GM19025 (cell line): ENCODE measurements around the gene PLXNC1.

Experiments used
- ATAC-seq: cut with Tn5 transposase; IDR thresholded peaks from one replicate; pipeline ENCODE4 v1.9.1; 2021; ENCODE audit warnings: mild to moderate bottlenecking, low read depth, moderate library complexity; ENCODE audit not compliant: unreplicated experiment

Gene PLXNC1

GRCh38 chr12:94228488-94228907 lies 80.1 kb downstream of the PLXNC1 start:
- ATAC-seq = peak; percentile 61

GRCh38 chr12:94229902-94230301 lies 81.5 kb downstream of the PLXNC1 start:
- no peak for ATAC-seq

- ATAC-seq = no peak
Measured at GRCh38 chr12:94230357-94230905, 82.1 kb downstream of the PLXNC1 start.

- ATAC-seq = no peak
Measured at GRCh38 chr12:94231709-94232108, 83.3 kb downstream of the PLXNC1 start.

GRCh38 chr12:94235848-94236247 lies 87.5 kb downstream of the PLXNC1 start:
- ATAC-seq = no peak

GRCh38 chr12:94239332-94239993 lies 91.1 kb downstream of the PLXNC1 start:
- ATAC-seq = no peak

- peak; percentile 92 for ATAC-seq
Measured at GRCh38 chr12:94240171-94240570, 91.8 kb downstream of the PLXNC1 start.

- ATAC-seq = no peak
Measured at GRCh38 chr12:94242901-94243300, 94.5 kb downstream of the PLXNC1 start.

- ATAC-seq = no peak
Measured at GRCh38 chr12:94244165-94245133, 96.1 kb downstream of the PLXNC1 start.

- no peak for ATAC-seq
Measured at GRCh38 chr12:94245631-94246383, 97.4 kb downstream of the PLXNC1 start.

GRCh38 chr12:94247246-94247645 lies 98.9 kb downstream of the PLXNC1 start:
- no peak for ATAC-seq

- ATAC-seq = no peak
Measured at GRCh38 chr12:94248582-94248981, 100.2 kb downstream of the PLXNC1 start.

- ATAC-seq = no peak
Measured at GRCh38 chr12:94250130-94250529, 101.8 kb downstream of the PLXNC1 start.

GRCh38 chr12:94254270-94254669 lies 105.9 kb downstream of the PLXNC1 start:
- ATAC-seq = no peak

- no peak for ATAC-seq
Measured at GRCh38 chr12:94255006-94255405, 106.6 kb downstream of the PLXNC1 start.

- ATAC-seq = no peak
Measured at GRCh38 chr12:94255428-94255827, 107.1 kb downstream of the PLXNC1 start.

- ATAC-seq = no peak
Measured at GRCh38 chr12:94258593-94258992, 110.2 kb downstream of the PLXNC1 start.

GRCh38 chr12:94260017-94260416 lies 111.6 kb downstream of the PLXNC1 start:
- no peak for ATAC-seq

- no peak for ATAC-seq
Measured at GRCh38 chr12:94260717-94261116, 112.3 kb downstream of the PLXNC1 start.

- ATAC-seq = no peak
Measured at GRCh38 chr12:94261119-94261518, 112.7 kb downstream of the PLXNC1 start.

GRCh38 chr12:94261786-94262185 lies 113.4 kb downstream of the PLXNC1 start:
- no peak for ATAC-seq
